Measurements from ENCODE around the gene TECTB.

DNA sequence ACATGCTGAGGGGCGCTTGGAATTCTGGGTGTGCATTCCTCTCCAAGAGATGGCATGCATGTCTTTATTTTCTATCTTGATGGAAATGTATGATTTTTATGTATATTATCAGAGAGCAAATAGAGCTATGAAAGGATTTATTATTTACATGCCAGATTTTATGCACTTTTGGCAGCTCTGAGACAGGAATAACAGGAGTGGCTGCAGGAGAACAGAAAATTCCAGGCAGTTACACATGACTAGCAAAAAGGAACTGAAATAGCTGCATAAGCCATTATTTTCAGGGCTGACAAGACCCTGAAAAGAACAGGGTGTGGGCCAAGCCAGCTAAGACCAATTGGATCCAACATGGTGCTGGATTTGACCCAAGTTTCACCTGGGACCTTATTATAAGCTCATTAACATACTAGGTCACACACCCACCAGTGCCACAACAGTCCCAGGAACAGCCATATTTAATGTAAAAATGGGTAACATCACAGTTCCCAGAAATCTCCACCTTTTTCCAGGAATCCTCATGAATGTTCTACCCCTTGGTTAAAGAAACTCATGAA, 47.5 kb downstream of the TECTB start:
- TF ChIP-seq POLR2AphosphoS5 (IDR thresholded peaks at IDR 0.05; ENCODE audit: borderline replicate concordance, low read depth, low read length) = no peak
- no peak for TF ChIP-seq EZH2 (IDR thresholded peaks at IDR 0.05)
- TF ChIP-seq FOXP2 (optimal IDR thresholded peaks at IDR 0.05; ENCODE audit: control extremely low read depth, extremely low read length, insufficient read depth) = no peak
